ENCODE measurements around the gene KRT78.

KRT78 gene

GRCh38 chr12:52850681-52851080 is 1.9 kb upstream of the KRT78 start:
- Histone ChIP-seq H3K9ac (ENCODE audit: low read depth, low read length, poor library complexity, severe bottlenecking) (no peak overlapping the region), H3K4me2 (ENCODE audit: low read depth, low read length, poor library complexity, severe bottlenecking) (no peak overlapping the region)
- TF ChIP-seq EZH2phosphoT487 (IDR thresholded peaks at IDR 0.05; ENCODE audit: borderline replicate concordance): no peak
- TF ChIP-seq, protein P1, sequence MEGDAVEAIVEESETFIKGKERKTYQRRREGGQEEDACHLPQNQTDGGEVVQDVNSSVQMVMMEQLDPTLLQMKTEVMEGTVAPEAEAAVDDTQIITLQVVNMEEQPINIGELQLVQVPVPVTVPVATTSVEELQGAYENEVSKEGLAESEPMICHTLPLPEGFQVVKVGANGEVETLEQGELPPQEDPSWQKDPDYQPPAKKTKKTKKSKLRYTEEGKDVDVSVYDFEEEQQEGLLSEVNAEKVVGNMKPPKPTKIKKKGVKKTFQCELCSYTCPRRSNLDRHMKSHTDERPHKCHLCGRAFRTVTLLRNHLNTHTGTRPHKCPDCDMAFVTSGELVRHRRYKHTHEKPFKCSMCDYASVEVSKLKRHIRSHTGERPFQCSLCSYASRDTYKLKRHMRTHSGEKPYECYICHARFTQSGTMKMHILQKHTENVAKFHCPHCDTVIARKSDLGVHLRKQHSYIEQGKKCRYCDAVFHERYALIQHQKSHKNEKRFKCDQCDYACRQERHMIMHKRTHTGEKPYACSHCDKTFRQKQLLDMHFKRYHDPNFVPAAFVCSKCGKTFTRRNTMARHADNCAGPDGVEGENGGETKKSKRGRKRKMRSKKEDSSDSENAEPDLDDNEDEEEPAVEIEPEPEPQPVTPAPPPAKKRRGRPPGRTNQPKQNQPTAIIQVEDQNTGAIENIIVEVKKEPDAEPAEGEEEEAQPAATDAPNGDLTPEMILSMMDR (conservative IDR thresholded peaks at IDR 0.05; ENCODE audit: low read length): no peak

DNA sequence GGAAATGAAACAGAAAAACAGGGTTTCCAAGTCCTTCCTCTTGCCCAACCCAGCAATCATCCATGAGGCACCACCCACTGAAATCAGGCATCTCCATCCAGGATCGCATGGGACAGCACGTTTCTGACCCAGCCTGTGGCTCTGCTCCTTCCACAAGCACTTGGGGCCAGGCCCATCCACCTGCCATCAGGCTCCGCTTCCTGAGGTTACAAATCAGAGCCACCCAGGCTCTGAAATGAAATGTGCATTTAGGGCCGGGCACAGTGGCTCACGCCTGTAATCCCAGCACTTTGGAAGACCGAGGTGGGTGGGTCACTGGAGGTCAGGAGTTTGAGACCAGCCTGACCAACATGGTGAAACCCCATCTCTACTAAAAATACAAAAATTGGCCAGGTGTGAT is 717 bp upstream of the KRT78 start:
- Histone ChIP-seq H3K27me3 (ENCODE audit: insufficient read depth, low read length, poor library complexity, severe bottlenecking) (no peaks in the 10 kb centered on the region), H3K4me2 (ENCODE audit: low read depth, low read length, poor library complexity, severe bottlenecking) (no peak overlapping the region), H3K4me1 (ENCODE audit: insufficient read depth, low read length, poor library complexity, severe bottlenecking) (no peaks in the 10 kb centered on the region), H4K20me1 (ENCODE audit: insufficient read depth, low read length, poor library complexity, severe bottlenecking) (no peaks in the 10 kb centered on the region), H3K9me2 (replicated peaks; ENCODE audit: low read depth, low read length) (no peaks in the 10 kb centered on the region), H3K9me3 (ENCODE audit: insufficient read depth, low read depth, low read length) (no peaks in the 10 kb centered on the region), H3F3A (ENCODE audit: low read depth) (no peaks in the 10 kb centered on the region), H3K9ac (ENCODE audit: low read depth, low read length, poor library complexity, severe bottlenecking) (no peak overlapping the region), H3K36me3 (ENCODE audit: insufficient read depth, low read length) (no peaks in the 10 kb centered on the region), H3K79me2 (ENCODE audit: insufficient read depth, low read length) (no peaks in the 10 kb centered on the region), H2AFZ (ENCODE audit: low read length) (no peak overlapping the region), H3K4me3 (ENCODE audit: low read length, poor library complexity, severe bottlenecking) (no peak overlapping the region)
- no peak for TF ChIP-seq EZH2phosphoT487 (IDR thresholded peaks at IDR 0.05; ENCODE audit: borderline replicate concordance)
- TF ChIP-seq, protein P1 (conservative IDR thresholded peaks at IDR 0.05; ENCODE audit: low read length): no peak

More at GRCh38 chr12:52850681-52851080, 1.9 kb upstream of the KRT78 start:
- Histone ChIP-seq H3K9me2 (replicated peaks; ENCODE audit: low read depth, low read length) (no peaks in the 10 kb centered on the region), H3K4me1 (ENCODE audit: insufficient read depth, low read length, poor library complexity, severe bottlenecking) (no peaks in the 10 kb centered on the region), H3K36me3 (ENCODE audit: insufficient read depth, low read length) (no peaks in the 10 kb centered on the region), H3K4me3 (ENCODE audit: low read length, poor library complexity, severe bottlenecking) (no peak overlapping the region), H3K79me2 (ENCODE audit: insufficient read depth, low read length) (no peaks in the 10 kb centered on the region), H3F3A (ENCODE audit: low read depth) (no peaks in the 10 kb centered on the region), H2AFZ (ENCODE audit: low read length) (no peak overlapping the region), H3K9me3 (ENCODE audit: insufficient read depth, low read depth, low read length) (no peaks in the 10 kb centered on the region), H4K20me1 (ENCODE audit: insufficient read depth, low read length, poor library complexity, severe bottlenecking) (no peaks in the 10 kb centered on the region), H3K27me3 (ENCODE audit: insufficient read depth, low read length, poor library complexity, severe bottlenecking) (no peaks in the 10 kb centered on the region)

DNA sequence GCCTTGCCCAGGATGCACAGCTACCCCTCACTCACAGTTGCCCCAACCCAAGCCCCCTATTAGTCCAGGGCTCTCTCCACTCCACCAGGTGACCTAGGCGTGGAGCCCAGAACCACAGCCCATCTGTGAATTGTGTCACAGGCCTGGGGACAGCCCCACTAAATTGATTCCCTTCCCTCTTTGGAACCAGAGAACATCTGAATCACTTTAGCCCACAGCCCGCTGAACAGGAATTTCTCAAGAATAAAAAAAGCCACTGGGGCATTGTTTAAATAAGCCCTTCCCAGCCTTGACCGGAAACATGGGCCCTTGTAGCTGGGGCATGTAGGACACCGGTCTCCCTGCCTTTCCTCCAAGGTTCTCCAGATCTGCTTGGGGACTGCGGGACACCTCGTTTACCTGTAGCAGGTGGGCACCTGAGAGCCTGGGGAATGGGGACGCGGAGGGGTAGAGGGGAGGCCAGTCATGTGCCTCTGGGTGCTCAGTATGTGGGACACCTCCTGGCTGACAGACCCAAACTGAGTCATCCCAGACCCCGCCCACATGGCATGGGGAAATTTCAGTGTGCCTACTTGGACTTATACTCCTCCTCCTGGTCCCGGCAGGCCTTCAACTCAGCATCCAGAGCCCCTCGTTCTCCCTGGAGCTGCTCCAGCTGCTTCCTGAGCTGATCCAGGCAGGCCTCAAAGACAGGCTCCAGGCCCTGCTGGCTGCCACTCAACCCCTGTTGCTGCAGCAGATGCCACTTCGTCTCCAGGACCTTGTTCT is 1.3 kb downstream of the KRT78 start:
- Histone ChIP-seq H3K9me2 (replicated peaks; ENCODE audit: low read depth, low read length) (no peaks in the 10 kb centered on the region), H3F3A (ENCODE audit: low read depth) (no peaks in the 10 kb centered on the region), H3K9me3 (ENCODE audit: insufficient read depth, low read depth, low read length) (no peaks in the 10 kb centered on the region), H3K4me2 (ENCODE audit: low read depth, low read length, poor library complexity, severe bottlenecking) (no peak overlapping the region), H3K9ac (ENCODE audit: low read depth, low read length, poor library complexity, severe bottlenecking) (no peak overlapping the region), H3K27me3 (ENCODE audit: insufficient read depth, low read length, poor library complexity, severe bottlenecking) (no peaks in the 10 kb centered on the region), H3K4me1 (ENCODE audit: insufficient read depth, low read length, poor library complexity, severe bottlenecking) (no peaks in the 10 kb centered on the region), H2AFZ (ENCODE audit: low read length) (no peak overlapping the region), H3K36me3 (ENCODE audit: insufficient read depth, low read length) (no peaks in the 10 kb centered on the region), H4K20me1 (ENCODE audit: insufficient read depth, low read length, poor library complexity, severe bottlenecking) (no peaks in the 10 kb centered on the region), H3K4me3 (ENCODE audit: low read length, poor library complexity, severe bottlenecking) (no peak overlapping the region), H3K79me2 (ENCODE audit: insufficient read depth, low read length) (no peaks in the 10 kb centered on the region)
- TF ChIP-seq, protein P1 (conservative IDR thresholded peaks at IDR 0.05; ENCODE audit: low read length): no peak
- no peak for TF ChIP-seq EZH2phosphoT487 (IDR thresholded peaks at IDR 0.05; ENCODE audit: borderline replicate concordance)
